Memory B cell (primary cell): Measurements from ENCODE around the gene STING1.
"Not testable (repeated sequence)": the region's sequence is repeated elsewhere in the genome, so short reads cannot be mapped to it uniquely, and the experiment has no call there.

Source experiments
- ATAC-seq: fragments of 150-1000 bp; cut with Tn5 transposase; 2 replicates; pipeline ENCODE4 v1.10.0; 2021; ENCODE audit warnings: low read depth, mild to moderate bottlenecking, moderate library complexity
- DNase-seq, 2 donors: peaks; one replicate each; pipeline ENCODE4 v3.0.0; 2022; ENCODE audit warnings: low spot score in 2 of 2
- H3K27ac Mint-ChIP-seq: one replicate; pipeline ENCODE4 v1.8.0; 2022; ENCODE audit warnings: mild to moderate bottlenecking, moderate library complexity, mixed read lengths
- H3K27me3 Mint-ChIP-seq: one replicate; pipeline ENCODE4 v1.8.0; 2022; ENCODE audit warnings: mixed read lengths
- H3K36me3 Mint-ChIP-seq: one replicate; pipeline ENCODE4 v1.8.0; 2022; ENCODE audit warnings: mild to moderate bottlenecking, mixed read lengths
- H3K4me1 Mint-ChIP-seq: one replicate; pipeline ENCODE4 v1.8.0; 2022; ENCODE audit warnings: mixed read lengths
- H3K4me3 Mint-ChIP-seq: one replicate; pipeline ENCODE4 v1.8.0; 2022; ENCODE audit warnings: mild to moderate bottlenecking, moderate library complexity, mixed read lengths
- H3K9me3 Mint-ChIP-seq: one replicate; pipeline ENCODE4 v1.8.0; 2022; ENCODE audit warnings: mixed read lengths

Gene STING1

GRCh38 chr5:139446956-139447779, 35.4 kb downstream of the STING1 start:
- Mint-ChIP-seq H3K9me3 (no peaks in the 10 kb centered on the region), H3K4me3 (no peak overlapping the region)

GRCh38 chr5:139445325-139446170, 37.0 kb downstream of the STING1 start:
- ATAC-seq (no peak), DNase-seq (no peak)
- H3K27me3 Mint-ChIP-seq: no peaks in the 10 kb centered on the region
- peaks cover 7% of the 10 kb centered on the region for H3K4me1 Mint-ChIP-seq
- no peak overlapping the region for H3K27ac Mint-ChIP-seq
- no peak overlapping the region for H3K4me3 Mint-ChIP-seq
- H3K9me3 Mint-ChIP-seq: no peaks in the 10 kb centered on the region
- no peaks in the 10 kb centered on the region for H3K36me3 Mint-ChIP-seq

More at GRCh38 chr5:139446956-139447779, 35.4 kb downstream of the STING1 start:
- no peaks in the 10 kb centered on the region for H3K36me3 Mint-ChIP-seq
- no peak for DNase-seq
- H3K27ac Mint-ChIP-seq: no peak overlapping the region
- ATAC-seq: no peak
- H3K4me1 Mint-ChIP-seq: peaks cover 7% of the 10 kb centered on the region
- H3K27me3 Mint-ChIP-seq: no peaks in the 10 kb centered on the region

- no peak overlapping the region for H3K4me3 Mint-ChIP-seq
These were observed 38.6 kb downstream of the STING1 start for GRCh38 chr5:139443831-139444453.

GRCh38 chr5:139440416-139440815, 42.1 kb downstream of the STING1 start:
- H3K4me3 Mint-ChIP-seq, H3K9me3 Mint-ChIP-seq, H3K27me3 Mint-ChIP-seq, H3K36me3 Mint-ChIP-seq, DNase-seq, ATAC-seq, H3K27ac Mint-ChIP-seq: not testable (repeated sequence)
- H3K4me1 Mint-ChIP-seq: peaks cover 18% of the 10 kb centered on the region

More at GRCh38 chr5:139443831-139444453, 38.6 kb downstream of the STING1 start:
- DNase-seq (no peak), ATAC-seq (no peak)
- H3K27me3 Mint-ChIP-seq: no peaks in the 10 kb centered on the region
- no peaks in the 10 kb centered on the region for H3K9me3 Mint-ChIP-seq
- H3K36me3 Mint-ChIP-seq: no peaks in the 10 kb centered on the region
- no peak overlapping the region for H3K27ac Mint-ChIP-seq
- H3K4me1 Mint-ChIP-seq: peaks cover 11% of the 10 kb centered on the region

GRCh38 chr5:139439013-139439903, 43.3 kb downstream of the STING1 start, which contains the start of gene DNAJC18:
Gene DNAJC18, minus strand, starts transcription at chr5:139439525. Its CDS starts 80 bp downstream, at chr5:139439445.
- DNase-seq: peak; percentile 81 to 87
- H3K36me3 Mint-ChIP-seq: peaks cover 7% of the 10 kb centered on the region

GRCh38 chr5:139438707-139439012, 43.9 kb downstream of the STING1 start:
- DNase-seq: no peak
- Mint-ChIP-seq H3K27me3 (no peaks in the 10 kb centered on the region), H3K9me3 (no peaks in the 10 kb centered on the region), H3K27ac (peak overlapping the region; percentile 99), H3K4me3 (peak overlapping the region; percentile 99), H3K36me3 (peaks cover 7% of the 10 kb centered on the region), H3K4me1 (peaks cover 18% of the 10 kb centered on the region)
- no peak for ATAC-seq

More at GRCh38 chr5:139439013-139439903, 43.3 kb downstream of the STING1 start, which contains the start of gene DNAJC18:
- Mint-ChIP-seq H3K4me1 (peaks cover 18% of the 10 kb centered on the region), H3K4me3 (peak within 1 kb of the TSS; percentile 99), H3K9me3 (no peaks in the 10 kb centered on the region), H3K27me3 (no peaks in the 10 kb centered on the region), H3K27ac (peak within 1 kb of the TSS; percentile 99)
- ATAC-seq: peak; percentile 90

GRCh38 chr5:139435676-139436075, 46.9 kb downstream of the STING1 start:
- H3K27me3 Mint-ChIP-seq: no peaks in the 10 kb centered on the region
- H3K4me3 Mint-ChIP-seq: no peak overlapping the region
- H3K9me3 Mint-ChIP-seq: no peaks in the 10 kb centered on the region
- peaks cover 15% of the 10 kb centered on the region for H3K4me1 Mint-ChIP-seq
- DNase-seq (no peak), ATAC-seq (no peak)
- no peak overlapping the region for H3K27ac Mint-ChIP-seq
- H3K36me3 Mint-ChIP-seq: peaks cover 7% of the 10 kb centered on the region

GRCh38 chr5:139431706-139432105, 50.9 kb downstream of the STING1 start:
- Mint-ChIP-seq H3K36me3 (peaks cover 4% of the 10 kb centered on the region), H3K9me3 (no peaks in the 10 kb centered on the region), H3K4me3 (no peak overlapping the region), H3K4me1 (no peaks in the 10 kb centered on the region), H3K27ac (no peak overlapping the region), H3K27me3 (no peaks in the 10 kb centered on the region)
- no peak for DNase-seq
- no peak for ATAC-seq

GRCh38 chr5:139430015-139430414, 52.5 kb downstream of the STING1 start:
- H3K9me3 Mint-ChIP-seq: no peaks in the 10 kb centered on the region
- no peak overlapping the region for H3K27ac Mint-ChIP-seq
- ATAC-seq: no peak
- no peaks in the 10 kb centered on the region for H3K27me3 Mint-ChIP-seq
- no peak for DNase-seq
- H3K36me3 Mint-ChIP-seq: peaks cover 7% of the 10 kb centered on the region
- H3K4me3 Mint-ChIP-seq: no peak overlapping the region
- H3K4me1 Mint-ChIP-seq: no peaks in the 10 kb centered on the region

GRCh38 chr5:139426203-139426885, 56.2 kb downstream of the STING1 start:
- Mint-ChIP-seq H3K27ac (no peak overlapping the region), H3K36me3 (peaks cover 10% of the 10 kb centered on the region), H3K4me1 (peaks cover 4% of the 10 kb centered on the region), H3K4me3 (no peak overlapping the region), H3K27me3 (no peaks in the 10 kb centered on the region), H3K9me3 (no peaks in the 10 kb centered on the region)
- DNase-seq: no peak
- ATAC-seq: no peak
